8988T (cell line): ENCODE results near the gene SERGEF.

Experiments
- DNase-seq: peaks from one replicate; pipeline ENCODE4 v3.0.0; 2011

The SERGEF gene

DNA sequence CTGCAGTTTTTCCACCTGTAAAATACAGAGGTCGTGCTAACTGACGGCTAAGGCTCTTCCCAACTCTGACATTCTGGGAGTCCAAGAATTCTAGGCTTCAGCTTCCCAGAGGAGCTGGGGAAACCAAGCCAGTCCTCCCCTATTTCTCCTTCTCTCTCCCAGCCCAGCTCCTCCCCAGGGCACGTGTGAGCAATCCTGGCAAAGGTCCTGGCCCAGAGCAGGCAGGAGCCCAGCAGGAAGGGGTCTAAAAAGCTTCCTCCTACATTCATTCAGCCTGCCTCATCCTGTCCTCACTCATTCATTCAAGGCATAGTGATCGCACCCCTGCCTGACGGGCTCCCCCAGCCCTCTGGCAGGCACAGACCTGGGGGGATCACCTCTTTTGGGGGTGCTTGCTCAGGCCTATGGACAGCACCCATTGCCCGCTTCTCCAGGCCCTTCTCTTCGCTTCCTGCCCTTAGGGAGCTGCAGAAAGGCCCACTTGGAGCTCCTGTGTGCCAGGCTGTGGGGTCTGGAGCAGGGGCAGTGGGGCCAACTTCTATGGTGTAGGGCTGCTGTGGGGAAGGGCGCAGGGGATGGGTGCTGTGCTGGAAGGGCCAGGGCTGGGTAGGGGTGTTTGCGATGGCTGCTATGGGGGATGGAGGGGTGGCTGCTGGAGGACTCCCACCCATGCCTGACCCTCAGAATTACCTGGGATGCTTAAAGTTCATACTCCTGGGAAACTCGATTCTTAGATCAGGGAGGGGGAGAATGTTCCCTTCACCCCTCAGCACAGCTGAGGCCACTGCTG, 268.5 kb downstream of the SERGEF start:
- no peak for DNase-seq

- no peak for DNase-seq
These were observed 269.1 kb downstream of the SERGEF start for GRCh38 chr11:17743808-17744119.

GRCh38 chr11:17743026-17743807, 269.6 kb downstream of the SERGEF start:
- no peak for DNase-seq

- no peak for DNase-seq
These were observed 270.8 kb downstream of the SERGEF start for GRCh38 chr11:17742019-17742418.

DNA sequence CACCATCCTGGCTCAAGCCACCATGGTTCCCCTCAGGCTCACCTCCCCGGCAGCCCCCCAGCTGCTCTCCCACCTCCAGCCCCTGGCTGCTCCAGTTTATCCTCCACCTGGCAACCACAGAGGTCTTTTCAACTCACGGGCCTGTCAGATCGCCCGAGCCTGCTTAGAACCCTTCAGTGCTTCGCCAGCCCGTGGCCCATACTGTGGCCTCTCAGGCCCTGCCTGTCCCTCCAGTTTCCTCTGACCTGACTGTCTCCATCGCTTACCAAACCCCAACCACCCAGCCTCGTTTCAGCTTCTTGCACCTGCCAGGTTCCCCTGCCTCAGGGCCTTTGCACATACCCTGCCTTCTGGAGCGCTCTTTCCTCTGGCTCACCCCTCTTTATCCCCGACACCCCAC, 271.4 kb downstream of the SERGEF start:
- DNase-seq, result no peak

DNA sequence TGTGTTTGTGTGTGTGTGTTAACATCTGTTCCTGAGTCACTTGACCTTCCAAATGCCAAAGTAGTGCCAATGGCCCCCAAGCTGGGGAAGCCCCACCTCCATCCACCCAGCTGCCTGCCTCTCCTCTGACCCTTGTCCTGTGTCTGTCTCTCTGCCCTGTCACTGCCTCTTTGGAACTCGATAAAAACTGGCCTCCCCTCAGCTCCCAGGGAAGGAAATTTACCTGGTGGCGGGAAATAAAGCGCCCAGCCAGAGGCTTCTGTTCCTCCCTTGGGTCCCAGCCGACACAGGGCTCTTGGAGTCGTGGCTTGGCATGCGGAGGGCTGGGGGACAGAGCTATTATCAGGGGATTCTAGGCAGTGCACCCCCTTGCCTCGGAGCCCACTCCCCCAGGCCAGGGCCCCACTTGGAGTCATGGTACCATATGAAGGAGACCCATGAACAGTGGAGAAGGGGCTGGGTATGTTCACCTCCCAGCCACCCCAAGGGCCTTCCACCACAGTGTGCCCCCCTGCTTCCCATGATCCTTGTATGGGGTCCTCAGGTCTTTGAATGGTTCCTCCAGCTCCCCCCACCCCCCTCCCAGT, 272.1 kb downstream of the SERGEF start:
- no peak for DNase-seq

DNA sequence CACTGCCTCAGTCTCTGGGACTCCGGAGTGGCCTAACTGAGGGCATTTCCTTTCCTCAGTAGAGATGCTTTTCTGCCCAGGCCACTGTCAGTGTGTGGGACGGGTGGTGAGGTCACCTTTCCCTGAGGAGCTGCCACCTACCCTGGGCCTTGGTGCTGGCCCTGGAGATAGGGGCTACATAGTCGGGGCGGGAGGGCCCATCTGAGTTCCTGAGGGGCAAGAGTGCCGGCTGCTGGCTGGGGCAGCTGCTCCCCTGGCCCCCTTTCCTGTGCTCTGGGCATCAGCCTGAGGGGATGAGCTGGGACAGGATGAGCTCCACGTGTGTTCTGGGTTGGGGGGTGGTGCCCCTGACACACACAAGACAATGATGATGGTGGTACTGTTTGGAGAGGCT, 272.9 kb downstream of the SERGEF start:
- DNase-seq, result no peak

- no peak for DNase-seq
These were observed 274.5 kb downstream of the SERGEF start for GRCh38 chr11:17738151-17738973.
